ENCODE data around the gene IFNAR1.
"Not testable (repeated sequence)": the region's sequence is repeated elsewhere in the genome, so short reads cannot be mapped to it uniquely, and the experiment has no call there.

Gene IFNAR1

GRCh38 chr21:33377221-33377920, 52.6 kb downstream of the IFNAR1 start:
- peak overlapping the region; percentile 84 for H3K27ac ChIP-seq (ENCODE audit: low read depth, low read length, poor library complexity, severe bottlenecking)
- H4K20me1 ChIP-seq (ENCODE audit: insufficient read depth, low read length), result no peaks in the 10 kb centered on the region
- peaks cover 78% of the 10 kb centered on the region for H3K4me1 ChIP-seq (ENCODE audit: insufficient read depth, low read length, severe bottlenecking)
- H3K36me3 ChIP-seq (ENCODE audit: insufficient read depth, low read length), result no peaks in the 10 kb centered on the region
- H3K79me2 ChIP-seq (ENCODE audit: insufficient read depth, low read length), result no peaks in the 10 kb centered on the region
- H3K9ac ChIP-seq (ENCODE audit: low read length), result peak overlapping the region; percentile 47
- no peaks in the 10 kb centered on the region for H3F3A ChIP-seq (ENCODE audit: insufficient read depth, low read length)
- TF ChIP-seq CTCF (IDR thresholded peaks at IDR 0.05; ENCODE audit: low read length), result no peak
- TF ChIP-seq EZH2 (IDR thresholded peaks at IDR 0.05; ENCODE audit: borderline replicate concordance, low read length), result no peak
- peak overlapping the region; percentile 48 for H3K4me2 ChIP-seq (ENCODE audit: low read length)
- no peaks in the 10 kb centered on the region for H3K9me3 ChIP-seq (ENCODE audit: low read length)
- H3K9me2 ChIP-seq (ENCODE audit: low read depth, low read length), result no peaks in the 10 kb centered on the region
- no peak overlapping the region for H2AFZ ChIP-seq (ENCODE audit: low read length)
- no peak overlapping the region for H3K4me3 ChIP-seq (ENCODE audit: low read depth, low read length, poor library complexity, severe bottlenecking)
- H3K27me3 ChIP-seq (ENCODE audit: insufficient read depth, low read length), result no peaks in the 10 kb centered on the region

GRCh38 chr21:33378081-33378480, 53.3 kb downstream of the IFNAR1 start:
- H3K27me3 ChIP-seq (ENCODE audit: insufficient read depth, low read length), result no peaks in the 10 kb centered on the region
- no peak for TF ChIP-seq CTCF (IDR thresholded peaks at IDR 0.05; ENCODE audit: low read length)
- TF ChIP-seq EZH2 (IDR thresholded peaks at IDR 0.05; ENCODE audit: borderline replicate concordance, low read length), result no peak

GRCh38 chr21:33379934-33380333, 55.2 kb downstream of the IFNAR1 start:
- not testable (repeated sequence) for H3K79me2 ChIP-seq (ENCODE audit: insufficient read depth, low read length); H3K9me3 ChIP-seq (ENCODE audit: low read length); H3K9me2 ChIP-seq (ENCODE audit: low read depth, low read length); H3K27me3 ChIP-seq (ENCODE audit: insufficient read depth, low read length); H3F3A ChIP-seq (ENCODE audit: insufficient read depth, low read length); H2AFZ ChIP-seq (ENCODE audit: low read length); H3K36me3 ChIP-seq (ENCODE audit: insufficient read depth, low read length); H4K20me1 ChIP-seq (ENCODE audit: insufficient read depth, low read length)
- Histone ChIP-seq H3K27ac (ENCODE audit: low read depth, low read length, poor library complexity, severe bottlenecking) (peak overlapping the region; percentile 96), H3K4me3 (ENCODE audit: low read depth, low read length, poor library complexity, severe bottlenecking) (peak overlapping the region; percentile 4), H3K9ac (ENCODE audit: low read length) (peak overlapping the region; percentile 51), H3K4me2 (ENCODE audit: low read length) (peak overlapping the region; percentile 55), H3K4me1 (ENCODE audit: insufficient read depth, low read length, severe bottlenecking) (peaks cover 84% of the 10 kb centered on the region)

More at GRCh38 chr21:33378081-33378480, 53.3 kb downstream of the IFNAR1 start:
- Histone ChIP-seq H3F3A (ENCODE audit: insufficient read depth, low read length) (no peaks in the 10 kb centered on the region), H4K20me1 (ENCODE audit: insufficient read depth, low read length) (no peaks in the 10 kb centered on the region), H3K9me3 (ENCODE audit: low read length) (no peaks in the 10 kb centered on the region), H3K4me1 (ENCODE audit: insufficient read depth, low read length, severe bottlenecking) (peaks cover 84% of the 10 kb centered on the region), H3K9me2 (ENCODE audit: low read depth, low read length) (no peaks in the 10 kb centered on the region), H3K27ac (ENCODE audit: low read depth, low read length, poor library complexity, severe bottlenecking) (peak overlapping the region; percentile 84), H3K9ac (ENCODE audit: low read length) (no peak overlapping the region), H2AFZ (ENCODE audit: low read length) (no peak overlapping the region), H3K4me2 (ENCODE audit: low read length) (no peak overlapping the region), H3K79me2 (ENCODE audit: insufficient read depth, low read length) (no peaks in the 10 kb centered on the region), H3K4me3 (ENCODE audit: low read depth, low read length, poor library complexity, severe bottlenecking) (no peak overlapping the region), H3K36me3 (ENCODE audit: insufficient read depth, low read length) (no peaks in the 10 kb centered on the region)

GRCh38 chr21:33380483-33380998, 55.8 kb downstream of the IFNAR1 start:
- H3K9me3 ChIP-seq (ENCODE audit: low read length), result no peaks in the 10 kb centered on the region
- H3K4me1 ChIP-seq (ENCODE audit: insufficient read depth, low read length, severe bottlenecking), result peaks cover 80% of the 10 kb centered on the region
- no peak for TF ChIP-seq CTCF (IDR thresholded peaks at IDR 0.05; ENCODE audit: low read length)
- TF ChIP-seq EZH2 (IDR thresholded peaks at IDR 0.05; ENCODE audit: borderline replicate concordance, low read length), result no peak
- no peaks in the 10 kb centered on the region for H3K36me3 ChIP-seq (ENCODE audit: insufficient read depth, low read length)
- H3K27me3 ChIP-seq (ENCODE audit: insufficient read depth, low read length), result no peaks in the 10 kb centered on the region
- peak overlapping the region; percentile 96 for H3K27ac ChIP-seq (ENCODE audit: low read depth, low read length, poor library complexity, severe bottlenecking)
- H4K20me1 ChIP-seq (ENCODE audit: insufficient read depth, low read length), result no peaks in the 10 kb centered on the region
- H3F3A ChIP-seq (ENCODE audit: insufficient read depth, low read length), result no peaks in the 10 kb centered on the region
- H2AFZ ChIP-seq (ENCODE audit: low read length), result peak overlapping the region; percentile 72; the same call in 1 of the 2 replicates
- peak overlapping the region; percentile 55 for H3K4me2 ChIP-seq (ENCODE audit: low read length)
- peak overlapping the region; percentile 51 for H3K9ac ChIP-seq (ENCODE audit: low read length)
- H3K9me2 ChIP-seq (ENCODE audit: low read depth, low read length), result no peaks in the 10 kb centered on the region
- peak overlapping the region; percentile 26 for H3K4me3 ChIP-seq (ENCODE audit: low read depth, low read length, poor library complexity, severe bottlenecking)
- H3K79me2 ChIP-seq (ENCODE audit: insufficient read depth, low read length), result no peaks in the 10 kb centered on the region

- not testable (repeated sequence) for H3K9me2 ChIP-seq (ENCODE audit: low read depth, low read length); H2AFZ ChIP-seq (ENCODE audit: low read length); H3K4me2 ChIP-seq (ENCODE audit: low read length); H3K4me3 ChIP-seq (ENCODE audit: low read depth, low read length, poor library complexity, severe bottlenecking); H3K36me3 ChIP-seq (ENCODE audit: insufficient read depth, low read length); H3K9ac ChIP-seq (ENCODE audit: low read length); H3K9me3 ChIP-seq (ENCODE audit: low read length); H4K20me1 ChIP-seq (ENCODE audit: insufficient read depth, low read length); H3K27me3 ChIP-seq (ENCODE audit: insufficient read depth, low read length); H3F3A ChIP-seq (ENCODE audit: insufficient read depth, low read length); H3K79me2 ChIP-seq (ENCODE audit: insufficient read depth, low read length)
- Histone ChIP-seq H3K27ac (ENCODE audit: low read depth, low read length, poor library complexity, severe bottlenecking) (peak overlapping the region; percentile 96), H3K4me1 (ENCODE audit: insufficient read depth, low read length, severe bottlenecking) (peaks cover 73% of the 10 kb centered on the region)
These were observed 56.6 kb downstream of the IFNAR1 start for GRCh38 chr21:33381381-33381780.

Measured in OCI-LY1 (cell line).